K562 (cell line): Measurements from ENCODE around the gene TNIK. TPM values are rescaled to one million over a fixed set of nuclear protein-coding genes. Genes with fewer than 3 reads are reported as not detected.

Source experiments
- ATF7 ChIP-seq: fragments of 450-650 bp; IDR thresholded peaks from 2 replicates; pipeline ENCODE4 v1.7.1; 2014; ENCODE audit warnings: mild to moderate bottlenecking, moderate library complexity
- BCOR ChIP-seq: fragments of 450-650 bp; IDR thresholded peaks from 2 replicates; pipeline ENCODE4 v1.6.1; 2016
- BHLHE40 ChIP-seq: IDR thresholded peaks from 2 replicates; pipeline ENCODE4 v1.6.1; 2011; ENCODE audit warnings: low read length, improper control_type of control experiment
- EHMT2 ChIP-seq: fragments of 450-650 bp; IDR thresholded peaks from 2 replicates; pipeline ENCODE4 v1.6.1; 2018; ENCODE audit warnings: antibody characterized with exemption
- ETV5 ChIP-seq: sonication (generic); formaldehyde crosslinking; IDR thresholded peaks from 2 replicates; pipeline ENCODE4 v1.4.0; 2020; ENCODE audit warnings: low read depth, mild to moderate bottlenecking, missing genetic modification reagents
- JUN ChIP-seq, 2 experiments: sonication (generic) in 1 of 2; formaldehyde crosslinking in 1 of 2; IDR thresholded peaks; 2 replicates each; pipeline versions ENCODE4 v1.6.1 to v1.8.0; 2012 to 2022; ENCODE audit warnings: borderline replicate concordance in 2 of 2, mild to moderate bottlenecking in 2 of 2, improper control_type of control experiment in 1 of 2, low read depth in 1 of 2, low read length in 1 of 2, missing genetic modification reagents in 1 of 2
- KLF10 ChIP-seq: fragments of 250-450 bp; sonication (Bioruptor Pico); IDR thresholded peaks from 2 replicates; pipeline ENCODE4 v1.6.1; 2021; ENCODE audit warnings: matching md5 sums
- LCOR ChIP-seq: sonication (generic); formaldehyde crosslinking; IDR thresholded peaks from 2 replicates; pipeline ENCODE4 v1.8.0; 2022; ENCODE audit warnings: mild to moderate bottlenecking, missing genetic modification reagents
- MAX ChIP-seq: sonication (generic); formaldehyde crosslinking; IDR thresholded peaks from 2 replicates; pipeline ENCODE4 v1.9.0; 2022; ENCODE audit warnings: mild to moderate bottlenecking, missing genetic modification reagents
- MTA3 ChIP-seq: fragments of 450-650 bp; formaldehyde crosslinking; IDR thresholded peaks from 2 replicates; pipeline ENCODE4 v1.6.1; 2017; ENCODE audit warnings: mild to moderate bottlenecking, borderline replicate concordance
- MYC ChIP-seq, 2 experiments: fragments of 250-450 bp in 1 of 2; sonication (Bioruptor Pico) in 1 of 2; IDR thresholded peaks; 2 replicates each; pipeline versions ENCODE4 v1.5.1 to v1.6.1; 2012 to 2021; ENCODE audit warnings: low read depth in 2 of 2, borderline replicate concordance in 1 of 2, improper control_type of control experiment in 1 of 2, low read length in 1 of 2, mild to moderate bottlenecking in 1 of 2, moderate library complexity in 1 of 2
- NBN ChIP-seq: fragments of 450-650 bp; IDR thresholded peaks from 2 replicates; pipeline ENCODE4 v1.6.1; 2016; ENCODE audit warnings: low read depth, mild to moderate bottlenecking
- NR4A1 ChIP-seq, 2 experiments: fragments of 250-450 bp in 1 of 2; fragments of 450-650 bp in 1 of 2; sonication (Bioruptor Pico) in 1 of 2; IDR thresholded peaks; 2 replicates each; pipeline versions ENCODE4 v1.4.0 to v1.6.1; 2016 to 2020; ENCODE audit warnings: mild to moderate bottlenecking in 2 of 2, missing compliant biosample characterization in 1 of 2, missing genetic modification characterization in 1 of 2, moderate library complexity in 1 of 2
- SMARCC2 ChIP-seq: fragments of 450-650 bp; IDR thresholded peaks from 2 replicates; pipeline ENCODE4 v1.6.1; 2017; ENCODE audit warnings: antibody characterized with exemption, moderate library complexity, mild to moderate bottlenecking, low read depth
- STAT5B ChIP-seq: fragments of 250-450 bp; sonication (Bioruptor Pico); IDR thresholded peaks from 2 replicates; pipeline ENCODE4 v1.8.0; 2021; ENCODE audit warnings: mild to moderate bottlenecking, inconsistent platforms
- TARDBP ChIP-seq: fragments of 450-650 bp; IDR thresholded peaks from 2 replicates; pipeline ENCODE4 v1.6.1; 2016
- TOE1 ChIP-seq, 2 experiments: fragments of 450-650 bp in 1 of 2; sonication (generic) in 1 of 2; formaldehyde crosslinking in 1 of 2; IDR thresholded peaks; 2 replicates each; pipeline versions ENCODE4 v1.7.1 to v1.8.0; 2016 to 2022; ENCODE audit warnings: borderline replicate concordance in 2 of 2, mild to moderate bottlenecking in 2 of 2, antibody characterized with exemption in 1 of 2, inconsistent platforms in 1 of 2, low read depth in 1 of 2, missing genetic modification reagents in 1 of 2, moderate library complexity in 1 of 2
- ZNF146 ChIP-seq: IDR thresholded peaks from one replicate; pipeline ENCODE4 v1.6.1; 2018; ENCODE audit warnings: missing compliant biosample characterization; ENCODE audit not compliant: unreplicated experiment
- ZNF408 ChIP-seq: fragments of 250-450 bp; sonication (Bioruptor Pico); IDR thresholded peaks from 2 replicates; pipeline ENCODE4 v1.4.0; 2020; ENCODE audit warnings: low read depth, mild to moderate bottlenecking, moderate library complexity
- polyA plus RNA-seq, 8 experiments: library from polyadenylated mRNA; depleted of rRNA in 4 of 8; stranded (reverse) in 5 of 8; unstranded in 3 of 8; fragments of >200 nt; fragmentation: Nextera tagmentation in 2 of 8; fragmentation: Illumina TruSeq in 1 of 8; extraction: Ambion mirVana in 2 of 8; extraction: Trizol in 1 of 8; gene quantifications; 2 replicates each; pipeline versions ENCODE4 v1.2.1 to v1.2.3, GENCODE V29; 2011 to 2014; ENCODE audit warnings: inconsistent platforms in 1 of 8, missing spikeins in 1 of 8
- total RNA-seq, 7 experiments: library from RNA; depleted of rRNA in 6 of 7; stranded (reverse); fragments of >200 nt in 6 of 7; fragmentation: Illumina TruSeq in 2 of 7; extraction: Trizol in 2 of 7; gene quantifications; 2 replicates each; pipeline versions ENCODE4 v1.2.1 to v1.2.3, GENCODE V29; 2011 to 2021; ENCODE audit warnings: low replicate concordance in 1 of 7
- TF ChIP-seq, protein P1 (sequence below): fragments of 450-650 bp; IDR thresholded peaks from 2 replicates; pipeline ENCODE4 v1.6.1; 2016; ENCODE audit warnings: low read depth

The TNIK gene
- total and polyA plus RNA-seq, 9 of the 15 experiments (the other 6 are each of a cell fraction or from before 2014, with no cell fraction given), result 6.6 to 39.0 (median 24.7) TPM

DNA sequence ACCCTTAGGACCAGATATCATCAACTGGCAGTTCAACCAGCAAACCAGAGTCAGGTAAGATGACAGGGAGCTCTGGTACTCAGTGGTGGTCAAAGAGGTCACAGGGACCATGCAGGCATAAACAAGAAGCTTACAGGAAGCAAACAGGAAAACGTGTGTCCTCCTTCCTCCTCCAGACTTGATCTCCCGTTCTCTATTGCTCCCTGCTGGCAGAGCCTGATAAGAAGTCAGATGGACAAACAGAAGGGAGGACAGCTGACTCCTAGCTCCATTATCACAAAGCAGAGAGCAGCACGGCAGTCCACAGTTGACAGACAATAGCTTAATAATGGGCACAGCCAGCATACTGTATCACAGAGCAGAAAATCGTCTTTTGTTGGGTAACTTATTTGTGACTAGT, 277.2 kb downstream of the TNIK start (continued):
- TF ChIP-seq MAX (CRISPR knock-in tag) (peak; percentile 68), EHMT2 (peak; percentile 69), BHLHE40 (peak; percentile 91), KLF10 (CRISPR knock-in tag) (no peak), ZNF408 (CRISPR knock-in tag) (no peak), ZNF146 (CRISPR knock-in tag) (no peak), JUN (IDR thresholded peaks at IDR 0.05; ENCODE audit: borderline replicate concordance, low read depth, low read length) (0 out of 2 replicates have a peak, but pooled peaks have one; percentile 36), JUN (CRISPR knock-in tag; IDR thresholded peaks at IDR 0.05; ENCODE audit: borderline replicate concordance) (no peak), MYC (IDR thresholded peaks at IDR 0.05; ENCODE audit: low read depth, low read length) (peak; percentile 67; the same call in 1 of the 2 replicates), MYC (CRISPR knock-in tag; IDR thresholded peaks at IDR 0.05; ENCODE audit: borderline replicate concordance, low read depth) (no peak), SMARCC2 (peak; percentile 74), TARDBP (0 out of 2 replicates have a peak, but pooled peaks have one; percentile 54), BCOR (peak; percentile 81; the same call in 1 of the 2 replicates), LCOR (CRISPR knock-in tag) (no peak), NBN (peak; percentile 53; the same call in 1 of the 2 replicates), TOE1 (IDR thresholded peaks at IDR 0.05; ENCODE audit: borderline replicate concordance) (peak; percentile 18; the same call in 1 of the 2 replicates), TOE1 (CRISPR knock-in tag; IDR thresholded peaks at IDR 0.05; ENCODE audit: borderline replicate concordance, low read depth) (no peak), NR4A1 (CRISPR knock-in tag; IDR thresholded peaks at IDR 0.05) (no peak), NR4A1 (tag; IDR thresholded peaks at IDR 0.05) (0 out of 2 replicates have a peak, but pooled peaks have one; percentile 38), MTA3 (peak; percentile 63), ATF7 (peak; percentile 41), ETV5 (CRISPR knock-in tag) (peak; percentile 79), STAT5B (CRISPR knock-in tag) (no peak)
- TF ChIP-seq, protein P1, sequence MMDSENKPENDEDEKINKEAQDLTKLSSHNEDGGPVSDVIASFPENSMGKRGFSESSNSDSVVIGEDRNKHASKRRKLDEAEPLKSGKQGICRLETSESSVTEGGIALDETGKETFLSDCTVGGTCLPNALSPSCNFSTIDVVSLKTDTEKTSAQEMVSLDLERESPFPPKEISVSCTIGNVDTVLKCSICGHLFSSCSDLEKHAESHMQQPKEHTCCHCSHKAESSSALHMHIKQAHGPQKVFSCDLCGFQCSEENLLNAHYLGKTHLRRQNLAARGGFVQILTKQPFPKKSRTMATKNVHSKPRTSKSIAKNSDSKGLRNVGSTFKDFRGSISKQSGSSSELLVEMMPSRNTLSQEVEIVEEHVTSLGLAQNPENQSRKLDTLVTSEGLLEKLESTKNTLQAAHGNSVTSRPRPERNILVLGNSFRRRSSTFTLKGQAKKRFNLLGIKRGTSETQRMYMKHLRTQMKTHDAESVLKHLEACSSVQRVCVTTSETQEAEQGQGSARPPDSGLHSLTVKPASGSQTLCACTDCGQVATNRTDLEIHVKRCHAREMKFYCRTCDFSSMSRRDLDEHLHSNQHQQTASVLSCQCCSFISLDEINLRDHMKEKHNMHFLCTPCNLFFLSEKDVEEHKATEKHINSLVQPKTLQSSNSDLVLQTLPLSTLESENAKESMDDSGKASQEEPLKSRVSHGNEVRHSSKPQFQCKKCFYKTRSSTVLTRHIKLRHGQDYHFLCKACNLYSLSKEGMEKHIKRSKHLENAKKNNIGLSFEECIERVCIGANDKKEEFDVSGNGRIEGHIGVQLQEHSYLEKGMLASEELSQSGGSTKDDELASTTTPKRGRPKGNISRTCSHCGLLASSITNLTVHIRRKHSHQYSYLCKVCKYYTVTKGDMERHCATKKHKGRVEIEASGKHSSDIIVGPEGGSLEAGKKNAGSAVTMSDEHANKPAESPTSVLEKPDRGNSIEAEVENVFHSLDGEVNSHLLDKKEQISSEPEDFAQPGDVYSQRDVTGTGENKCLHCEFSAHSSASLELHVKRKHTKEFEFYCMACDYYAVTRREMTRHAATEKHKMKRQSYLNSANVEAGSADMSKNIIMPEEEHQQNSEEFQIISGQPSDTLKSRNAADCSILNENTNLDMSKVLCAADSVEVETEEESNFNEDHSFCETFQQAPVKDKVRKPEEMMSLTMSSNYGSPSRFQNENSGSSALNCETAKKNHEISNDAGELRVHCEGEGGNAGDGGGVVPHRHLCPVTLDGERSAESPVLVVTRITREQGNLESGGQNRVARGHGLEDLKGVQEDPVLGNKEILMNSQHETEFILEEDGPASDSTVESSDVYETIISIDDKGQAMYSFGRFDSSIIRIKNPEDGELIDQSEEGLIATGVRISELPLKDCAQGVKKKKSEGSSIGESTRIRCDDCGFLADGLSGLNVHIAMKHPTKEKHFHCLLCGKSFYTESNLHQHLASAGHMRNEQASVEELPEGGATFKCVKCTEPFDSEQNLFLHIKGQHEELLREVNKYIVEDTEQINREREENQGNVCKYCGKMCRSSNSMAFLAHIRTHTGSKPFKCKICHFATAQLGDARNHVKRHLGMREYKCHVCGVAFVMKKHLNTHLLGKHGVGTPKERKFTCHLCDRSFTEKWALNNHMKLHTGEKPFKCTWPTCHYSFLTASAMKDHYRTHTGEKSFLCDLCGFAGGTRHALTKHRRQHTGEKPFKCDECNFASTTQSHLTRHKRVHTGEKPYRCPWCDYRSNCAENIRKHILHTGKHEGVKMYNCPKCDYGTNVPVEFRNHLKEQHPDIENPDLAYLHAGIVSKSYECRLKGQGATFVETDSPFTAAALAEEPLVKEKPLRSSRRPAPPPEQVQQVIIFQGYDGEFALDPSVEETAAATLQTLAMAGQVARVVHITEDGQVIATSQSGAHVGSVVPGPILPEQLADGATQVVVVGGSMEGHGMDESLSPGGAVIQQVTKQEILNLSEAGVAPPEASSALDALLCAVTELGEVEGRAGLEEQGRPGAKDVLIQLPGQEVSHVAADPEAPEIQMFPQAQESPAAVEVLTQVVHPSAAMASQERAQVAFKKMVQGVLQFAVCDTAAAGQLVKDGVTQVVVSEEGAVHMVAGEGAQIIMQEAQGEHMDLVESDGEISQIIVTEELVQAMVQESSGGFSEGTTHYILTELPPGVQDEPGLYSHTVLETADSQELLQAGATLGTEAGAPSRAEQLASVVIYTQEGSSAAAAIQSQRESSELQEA, result 0 out of 2 replicates have a peak, but pooled peaks have one; percentile 17
